Endothelial cell (in vitro differentiated cells): ENCODE data around the gene CEL. TPM values are rescaled to one million over a fixed set of nuclear protein-coding genes. Genes with fewer than 3 reads are reported as not detected.

Experiments
- DNase-seq: peaks from one replicate; pipeline ENCODE4 v3.0.0; 2021; ENCODE audit warnings: low spot score
- H3K27ac Mint-ChIP-seq: one replicate; pipeline ENCODE4 v1.8.0; 2021; ENCODE audit warnings: mixed read lengths, inconsistent platforms; ENCODE audit not compliant: unreplicated experiment
- H3K27me3 Mint-ChIP-seq: one replicate; pipeline ENCODE4 v1.8.0; 2021; ENCODE audit warnings: mild to moderate bottlenecking, moderate library complexity, mixed read lengths, inconsistent platforms; ENCODE audit not compliant: unreplicated experiment
- H3K36me3 Mint-ChIP-seq: one replicate; pipeline ENCODE4 v1.8.0; 2021; ENCODE audit warnings: mild to moderate bottlenecking, low read depth, mixed read lengths, inconsistent platforms; ENCODE audit not compliant: unreplicated experiment
- H3K4me1 Mint-ChIP-seq: one replicate; pipeline ENCODE4 v1.8.0; 2021; ENCODE audit warnings: mild to moderate bottlenecking, mixed read lengths, inconsistent platforms; ENCODE audit not compliant: unreplicated experiment
- H3K4me3 Mint-ChIP-seq: one replicate; pipeline ENCODE4 v1.8.0; 2021; ENCODE audit warnings: mild to moderate bottlenecking, mixed read lengths, inconsistent platforms; ENCODE audit not compliant: unreplicated experiment
- H3K9me3 Mint-ChIP-seq: one replicate; pipeline ENCODE4 v1.8.0; 2021; ENCODE audit warnings: mixed read lengths, inconsistent platforms; ENCODE audit not compliant: unreplicated experiment
- total RNA-seq: library from RNA; stranded (reverse); fragmentation: NEBNext Ultra II Directional; extraction: Animal tissue kit (Norgen Biotek cat#: 25700); gene quantifications from one replicate; pipeline ENCODE4 v1.2.1, GENCODE V29; 2021; ENCODE audit not compliant: unreplicated experiment
- TF ChIP-seq, protein P1 (sequence below): fragments of 200-600 bp; sonication (generic); IDR thresholded peaks from one replicate; pipeline ENCODE4 v1.5.0; 2021; ENCODE audit warnings: antibody characterized with exemption; ENCODE audit not compliant: unreplicated experiment

CEL gene
- total RNA-seq, 1 donor from 2014 or later, result 4.2 TPM

DNA sequence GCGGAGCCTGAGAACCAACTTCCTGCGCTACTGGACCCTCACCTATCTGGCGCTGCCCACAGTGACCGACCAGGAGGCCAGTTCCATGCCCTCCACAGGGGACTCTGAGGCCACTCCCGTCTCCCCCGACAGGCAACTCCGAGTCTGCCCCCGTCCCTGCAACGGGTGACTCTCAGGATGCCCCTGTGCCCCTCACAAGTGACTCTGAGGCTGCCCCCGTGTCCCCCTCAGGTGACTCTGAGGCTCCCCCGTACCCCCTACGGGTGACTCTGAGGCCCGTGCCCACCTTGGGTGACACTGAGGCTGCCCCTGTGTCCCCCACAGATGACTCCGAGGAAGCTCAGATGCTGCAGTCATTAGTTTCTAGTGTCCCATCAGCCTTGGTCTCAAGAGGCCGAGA, 25.1 kb downstream of the CEL start:
- no peak for DNase-seq

DNA sequence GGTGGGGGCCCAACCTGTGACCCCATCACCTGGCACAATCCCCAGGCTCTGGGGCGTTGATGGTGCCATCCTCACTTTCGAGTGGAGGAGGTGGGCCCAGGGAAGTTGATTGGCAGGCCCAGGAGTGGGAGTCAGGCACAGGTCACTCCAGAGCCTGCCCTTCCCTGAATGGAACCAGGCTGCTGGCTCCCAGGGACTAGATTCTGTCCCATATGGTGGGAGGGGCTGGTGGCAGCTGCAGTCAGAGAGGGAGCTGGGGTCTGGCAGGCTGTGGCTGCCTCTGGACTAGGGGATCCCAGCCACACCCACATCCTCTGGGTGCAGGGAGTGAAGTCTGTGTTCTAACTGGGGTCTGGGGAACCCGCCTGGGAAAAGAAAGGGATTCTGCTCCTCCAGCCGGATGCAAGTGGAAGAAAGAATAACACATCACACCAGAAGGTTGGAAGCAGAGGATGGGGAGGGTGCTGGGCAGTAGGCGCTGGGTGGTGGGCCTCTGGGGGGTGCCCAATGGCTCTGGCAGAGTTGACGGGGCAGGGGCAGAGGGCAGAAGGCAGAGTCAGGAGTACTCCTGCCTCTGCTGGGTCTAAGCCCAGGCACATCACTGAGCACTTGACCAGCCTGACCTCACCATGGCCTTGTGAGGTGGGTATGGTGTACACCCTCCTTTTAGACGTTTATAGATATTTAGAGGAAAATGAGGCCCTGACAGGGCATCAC, 25.8 kb downstream of the CEL start:
- DNase-seq, result no peak
- H3K9me3 Mint-ChIP-seq, result no peaks in the 10 kb centered on the region
- H3K4me1 Mint-ChIP-seq, result no peaks in the 10 kb centered on the region
- TF ChIP-seq, protein P1, sequence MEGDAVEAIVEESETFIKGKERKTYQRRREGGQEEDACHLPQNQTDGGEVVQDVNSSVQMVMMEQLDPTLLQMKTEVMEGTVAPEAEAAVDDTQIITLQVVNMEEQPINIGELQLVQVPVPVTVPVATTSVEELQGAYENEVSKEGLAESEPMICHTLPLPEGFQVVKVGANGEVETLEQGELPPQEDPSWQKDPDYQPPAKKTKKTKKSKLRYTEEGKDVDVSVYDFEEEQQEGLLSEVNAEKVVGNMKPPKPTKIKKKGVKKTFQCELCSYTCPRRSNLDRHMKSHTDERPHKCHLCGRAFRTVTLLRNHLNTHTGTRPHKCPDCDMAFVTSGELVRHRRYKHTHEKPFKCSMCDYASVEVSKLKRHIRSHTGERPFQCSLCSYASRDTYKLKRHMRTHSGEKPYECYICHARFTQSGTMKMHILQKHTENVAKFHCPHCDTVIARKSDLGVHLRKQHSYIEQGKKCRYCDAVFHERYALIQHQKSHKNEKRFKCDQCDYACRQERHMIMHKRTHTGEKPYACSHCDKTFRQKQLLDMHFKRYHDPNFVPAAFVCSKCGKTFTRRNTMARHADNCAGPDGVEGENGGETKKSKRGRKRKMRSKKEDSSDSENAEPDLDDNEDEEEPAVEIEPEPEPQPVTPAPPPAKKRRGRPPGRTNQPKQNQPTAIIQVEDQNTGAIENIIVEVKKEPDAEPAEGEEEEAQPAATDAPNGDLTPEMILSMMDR, result no peak
- H3K27ac Mint-ChIP-seq, result no peak overlapping the region
- H3K27me3 Mint-ChIP-seq, result no peaks in the 10 kb centered on the region
- no peaks in the 10 kb centered on the region for H3K36me3 Mint-ChIP-seq
- H3K4me3 Mint-ChIP-seq, result no peak overlapping the region

More for the DNA sequence above, 25.1 kb downstream of the CEL start:
- no peaks in the 10 kb centered on the region for H3K27me3 Mint-ChIP-seq
- H3K4me1 Mint-ChIP-seq, result no peaks in the 10 kb centered on the region
- no peak overlapping the region for H3K27ac Mint-ChIP-seq
- TF ChIP-seq, protein P1, result no peak
- H3K4me3 Mint-ChIP-seq, result no peak overlapping the region
- no peaks in the 10 kb centered on the region for H3K36me3 Mint-ChIP-seq
- no peaks in the 10 kb centered on the region for H3K9me3 Mint-ChIP-seq

DNA sequence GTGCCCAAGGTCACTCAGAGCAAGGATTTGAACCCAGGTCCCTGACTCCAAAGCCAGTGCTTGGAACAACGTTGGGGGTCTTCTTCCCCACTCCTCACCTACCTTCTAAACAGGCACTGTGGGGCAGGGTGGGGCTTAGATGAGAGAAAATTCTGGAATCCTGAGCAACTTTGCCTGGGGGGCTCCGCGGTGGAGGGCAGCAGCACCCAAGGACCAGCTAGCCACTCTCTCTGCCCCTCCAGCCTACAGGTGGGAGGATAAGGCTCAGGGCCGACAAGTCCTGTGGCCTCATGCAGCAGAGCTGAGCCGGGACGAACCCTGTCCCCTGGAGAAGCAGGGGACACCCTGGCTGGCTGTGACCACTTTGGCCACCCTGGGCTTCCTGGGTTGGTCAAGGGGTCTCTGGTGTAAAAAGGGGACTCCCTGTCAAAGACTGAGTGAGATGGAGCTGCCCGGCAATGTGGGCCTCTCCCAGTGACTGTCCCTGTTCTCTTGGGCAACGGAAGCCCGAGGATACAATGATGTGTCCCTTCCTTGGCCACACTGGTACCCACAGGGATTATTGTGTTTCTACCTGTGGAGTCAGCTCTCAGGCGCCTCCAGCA, 26.5 kb downstream of the CEL start:
- Mint-ChIP-seq H3K27me3 (no peaks in the 10 kb centered on the region), H3K27ac (no peak overlapping the region), H3K4me3 (no peak overlapping the region), H3K4me1 (no peaks in the 10 kb centered on the region), H3K36me3 (no peaks in the 10 kb centered on the region), H3K9me3 (no peaks in the 10 kb centered on the region)
- TF ChIP-seq, protein P1, result no peak
- DNase-seq, result no peak

DNA sequence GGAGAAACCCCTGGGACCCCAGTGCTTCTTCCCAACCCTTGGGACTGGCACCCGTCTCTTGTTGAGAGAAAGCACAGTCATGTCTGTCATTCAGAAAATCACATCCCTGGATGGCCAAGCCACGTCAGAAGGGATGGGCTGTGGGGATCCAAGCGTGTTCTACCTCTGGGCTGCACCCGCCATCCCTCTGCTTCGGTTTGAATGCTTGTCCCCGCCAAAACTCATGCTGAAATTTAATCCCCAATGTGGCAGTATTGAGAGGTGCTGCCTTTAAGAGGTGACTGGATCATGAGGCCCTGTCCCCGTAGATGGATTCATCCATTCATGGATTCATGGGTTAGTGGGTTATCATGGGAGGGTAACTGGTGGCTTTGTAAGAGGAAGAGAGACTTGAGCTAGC, 27.0 kb downstream of the CEL start:
- no peaks in the 10 kb centered on the region for H3K4me1 Mint-ChIP-seq
- H3K36me3 Mint-ChIP-seq, result no peaks in the 10 kb centered on the region
- no peak overlapping the region for H3K27ac Mint-ChIP-seq
- H3K27me3 Mint-ChIP-seq, result no peaks in the 10 kb centered on the region
- TF ChIP-seq, protein P1, result no peak
- H3K9me3 Mint-ChIP-seq, result no peaks in the 10 kb centered on the region
- no peak for DNase-seq
- H3K4me3 Mint-ChIP-seq, result no peak overlapping the region

DNA sequence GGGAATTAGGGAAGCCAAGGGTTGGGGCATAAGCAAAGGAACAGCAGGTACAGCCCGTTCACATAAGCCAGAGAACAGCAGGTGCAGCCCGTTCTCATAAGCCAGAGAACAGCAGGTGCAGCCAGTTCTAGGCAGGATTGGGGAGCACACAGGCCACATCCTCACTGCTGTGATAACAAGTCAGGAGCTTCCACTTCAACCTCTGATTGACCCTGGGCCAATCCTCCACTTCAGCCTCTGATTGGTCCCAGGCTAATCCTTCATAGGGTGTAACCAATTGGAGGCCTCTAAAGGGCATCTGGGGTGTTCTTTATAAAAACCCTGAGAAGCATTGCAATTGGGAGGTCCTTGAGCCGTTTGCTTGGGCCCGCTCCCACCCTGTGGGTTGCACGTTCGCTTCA, 27.5 kb downstream of the CEL start:
- H3K27me3 Mint-ChIP-seq, result no peaks in the 10 kb centered on the region
- H3K27ac Mint-ChIP-seq, result no peak overlapping the region
- H3K9me3 Mint-ChIP-seq, result no peaks in the 10 kb centered on the region
- DNase-seq, result no peak
- no peaks in the 10 kb centered on the region for H3K36me3 Mint-ChIP-seq
- TF ChIP-seq, protein P1, result no peak
- H3K4me3 Mint-ChIP-seq, result no peak overlapping the region
- H3K4me1 Mint-ChIP-seq, result no peaks in the 10 kb centered on the region
